BLaER1 (cell line): ENCODE results near the gene ELF3.

Source experiments
- H3K27ac ChIP-seq: shearing (Covaris generic); formaldehyde crosslinking; 2 replicates; pipeline ENCODE4 v1.8.1; 2022
- H3K27me3 ChIP-seq: shearing (Covaris generic); formaldehyde crosslinking; 2 replicates; pipeline ENCODE4 v1.8.1; 2022
- H3K36me3 ChIP-seq: shearing (Covaris generic); formaldehyde crosslinking; 2 replicates; pipeline ENCODE4 v1.8.1; 2022
- H3K4me1 ChIP-seq: shearing (Covaris generic); formaldehyde crosslinking; 2 replicates; pipeline ENCODE4 v1.8.1; 2022
- H3K4me2 ChIP-seq: shearing (Covaris generic); formaldehyde crosslinking; 2 replicates; pipeline ENCODE4 v1.8.1; 2022
- H3K4me3 ChIP-seq: shearing (Covaris generic); formaldehyde crosslinking; 2 replicates; pipeline ENCODE4 v1.8.1; 2022
- H3K9ac ChIP-seq: shearing (Covaris generic); formaldehyde crosslinking; 2 replicates; pipeline ENCODE4 v1.8.1; 2022
- H3K9me3 ChIP-seq: shearing (Covaris generic); formaldehyde crosslinking; 2 replicates; pipeline ENCODE4 v1.8.1; 2022
- H4K20me1 ChIP-seq: shearing (Covaris generic); formaldehyde crosslinking; 2 replicates; pipeline ENCODE4 v1.8.1; 2022
- Cebpa-rat ChIP-seq: shearing (Covaris generic); IDR thresholded peaks from 2 replicates; pipeline ENCODE4 v1.8.1; 2022

The ELF3 gene

GRCh38 chr1:202007805-202008489 lies 2.4 kb upstream of the ELF3 start:
- H3K36me3 ChIP-seq = peaks cover 52% of the 10 kb centered on the region
- peaks cover 17% of the 10 kb centered on the region for H4K20me1 ChIP-seq
- TF ChIP-seq Cebpa-rat = no peak
- no peak overlapping the region for H3K9ac ChIP-seq
- no peaks in the 10 kb centered on the region for H3K9me3 ChIP-seq
- no peak overlapping the region for H3K27ac ChIP-seq
- no peak overlapping the region for H3K4me3 ChIP-seq
- H3K4me1 ChIP-seq = peaks cover 7% of the 10 kb centered on the region; the same call in 1 of the 2 replicates
- H3K27me3 ChIP-seq = no peaks in the 10 kb centered on the region
- H3K4me2 ChIP-seq = no peak overlapping the region

GRCh38 chr1:202009326-202010179 lies 834 bp upstream of the ELF3 start:
- H3K27ac ChIP-seq = no peak overlapping the region
- no peak overlapping the region for H3K9ac ChIP-seq
- H3K4me3 ChIP-seq = no peak overlapping the region

GRCh38 chr1:202011994-202012393 lies 1.6 kb downstream of the ELF3 start:
- no peak for TF ChIP-seq Cebpa-rat
- no peaks in the 10 kb centered on the region for H3K27me3 ChIP-seq
- H4K20me1 ChIP-seq = no peaks in the 10 kb centered on the region
- peaks cover 12% of the 10 kb centered on the region; the same call in 1 of the 2 replicates for H3K36me3 ChIP-seq
- H3K27ac ChIP-seq = no peak overlapping the region; the same call in 1 of the 2 replicates
- H3K9me3 ChIP-seq = no peaks in the 10 kb centered on the region
- H3K4me2 ChIP-seq = peak overlapping the region; percentile 17; the same call in 1 of the 2 replicates
- H3K4me3 ChIP-seq = no peak overlapping the region
- no peak overlapping the region for H3K9ac ChIP-seq
- peaks cover 7% of the 10 kb centered on the region; the same call in 1 of the 2 replicates for H3K4me1 ChIP-seq

More at GRCh38 chr1:202009326-202010179, 834 bp upstream of the ELF3 start:
- Histone ChIP-seq H3K9me3 (no peaks in the 10 kb centered on the region), H4K20me1 (peaks cover 15% of the 10 kb centered on the region), H3K36me3 (peaks cover 36% of the 10 kb centered on the region), H3K4me2 (no peak overlapping the region), H3K27me3 (no peaks in the 10 kb centered on the region), H3K4me1 (peaks cover 7% of the 10 kb centered on the region; the same call in 1 of the 2 replicates)
- TF ChIP-seq Cebpa-rat = no peak

GRCh38 chr1:202012544-202013478 lies 2.4 kb downstream of the ELF3 start:
- H3K4me1 ChIP-seq = peaks cover 7% of the 10 kb centered on the region; the same call in 1 of the 2 replicates

GRCh38 chr1:202013603-202014002 lies 3.2 kb downstream of the ELF3 start:
- Histone ChIP-seq H3K27ac (no peak overlapping the region), H3K36me3 (no peaks in the 10 kb centered on the region), H3K4me1 (peaks cover 15% of the 10 kb centered on the region), H3K9me3 (no peaks in the 10 kb centered on the region), H3K27me3 (no peaks in the 10 kb centered on the region), H3K9ac (no peak overlapping the region), H3K4me3 (no peak overlapping the region), H4K20me1 (no peaks in the 10 kb centered on the region), H3K4me2 (no peak overlapping the region)
- TF ChIP-seq Cebpa-rat = no peak

More at GRCh38 chr1:202012544-202013478, 2.4 kb downstream of the ELF3 start:
- Histone ChIP-seq H3K9ac (no peak overlapping the region), H4K20me1 (no peaks in the 10 kb centered on the region), H3K27ac (no peak overlapping the region), H3K4me3 (no peak overlapping the region), H3K9me3 (no peaks in the 10 kb centered on the region), H3K4me2 (no peak overlapping the region; the same call in 1 of the 2 replicates), H3K27me3 (no peaks in the 10 kb centered on the region), H3K36me3 (peaks cover 4% of the 10 kb centered on the region; the same call in 1 of the 2 replicates)
- TF ChIP-seq Cebpa-rat = no peak

- no peaks in the 10 kb centered on the region for H3K9me3 ChIP-seq
- TF ChIP-seq Cebpa-rat = no peak
- no peaks in the 10 kb centered on the region for H4K20me1 ChIP-seq
- no peaks in the 10 kb centered on the region for H3K27me3 ChIP-seq
- no peak overlapping the region for H3K9ac ChIP-seq
- H3K36me3 ChIP-seq = no peaks in the 10 kb centered on the region
- no peak overlapping the region for H3K4me2 ChIP-seq
- no peak overlapping the region for H3K4me3 ChIP-seq
- peaks cover 19% of the 10 kb centered on the region for H3K4me1 ChIP-seq
- H3K27ac ChIP-seq = no peak overlapping the region
Measured at GRCh38 chr1:202014060-202014459, 3.7 kb downstream of the ELF3 start.

GRCh38 chr1:202014915-202015661 lies 4.7 kb downstream of the ELF3 start:
- Histone ChIP-seq H3K4me1 (peaks cover 24% of the 10 kb centered on the region), H3K27ac (no peak overlapping the region), H3K9me3 (no peaks in the 10 kb centered on the region), H4K20me1 (no peaks in the 10 kb centered on the region), H3K36me3 (no peaks in the 10 kb centered on the region), H3K9ac (no peak overlapping the region), H3K27me3 (no peaks in the 10 kb centered on the region), H3K4me2 (no peak overlapping the region), H3K4me3 (no peak overlapping the region)
- TF ChIP-seq Cebpa-rat = no peak

- Histone ChIP-seq H3K4me2 (no peak overlapping the region), H3K4me1 (peaks cover 24% of the 10 kb centered on the region), H3K27ac (no peak overlapping the region), H3K9me3 (no peaks in the 10 kb centered on the region), H3K36me3 (no peaks in the 10 kb centered on the region), H4K20me1 (no peaks in the 10 kb centered on the region), H3K4me3 (no peak overlapping the region), H3K9ac (no peak overlapping the region), H3K27me3 (no peaks in the 10 kb centered on the region)
- no peak for TF ChIP-seq Cebpa-rat
Measured at GRCh38 chr1:202015662-202015937, 5.2 kb downstream of the ELF3 start.
